Caco-2 (cell line): Measurements from ENCODE around the gene A2ML1. TPM values are rescaled to one million over a fixed set of nuclear protein-coding genes. Genes with fewer than 3 reads are reported as not detected.
"Not testable (repeated sequence)": the region's sequence is repeated elsewhere in the genome, so short reads cannot be mapped to it uniquely, and the experiment has no call there.

Source experiments
- BruUV-seq: library from RNA; stranded (reverse); fragments of 400-500 nt; replicated peaks from 2 replicates; lab custom pipeline; 2021; lab: Mats Ljungman, UMichigan
- CTCF ChIA-PET: fragments of 300-600 bp; sonication (Branson Sonifier 250); formaldehyde crosslinking; loops from one replicate; lab custom pipeline; 2022; ENCODE audit warnings: antibody characterized with exemption; lab: Charles Lee
- POLR2A ChIA-PET: fragments of 300-600 bp; sonication (Branson Sonifier 250); formaldehyde crosslinking; loops from one replicate; lab custom pipeline; 2022; ENCODE audit warnings: antibody characterized with exemption; lab: Charles Lee
- DNase-seq, 2 experiments: peaks; one replicate each; pipeline versions ENCODE4 v3.0.0 to v3.0.0-alpha.2; 2020 to 2022
- H3K27me3 ChIP-seq: replicated peaks from 2 replicates; pipeline ENCODE4 v1.6.0; 2011; ENCODE audit warnings: low read length; ENCODE audit not compliant: control insufficient read depth, insufficient read depth
- H3K36me3 ChIP-seq: 2 replicates; pipeline ENCODE4 v1.5.1; 2011; ENCODE audit warnings: low read length; ENCODE audit not compliant: control insufficient read depth, insufficient read depth
- H3K4me1 ChIP-seq: fragments of 250-450 bp; sonication (Bioruptor Pico); 2 replicates; pipeline ENCODE4 v1.5.1; 2020; ENCODE audit warnings: mild to moderate bottlenecking
- H3K4me3 ChIP-seq: 2 replicates; pipeline ENCODE4 v1.5.1; 2011; ENCODE audit warnings: low read depth, mild to moderate bottlenecking, control low read depth, low read length
- H3K9me3 ChIP-seq: fragments of 250-450 bp; sonication (Bioruptor Pico); 2 replicates; pipeline ENCODE4 v1.5.1; 2020; ENCODE audit warnings: mild to moderate bottlenecking, moderate library complexity
- H3K27ac Mint-ChIP-seq: one replicate; pipeline ENCODE4 v1.8.0; 2022; ENCODE audit warnings: mixed read lengths; ENCODE audit not compliant: unreplicated experiment
- H3K27me3 Mint-ChIP-seq: one replicate; pipeline ENCODE4 v1.8.0; 2022; ENCODE audit warnings: mixed read lengths; ENCODE audit not compliant: insufficient read depth, unreplicated experiment
- H3K36me3 Mint-ChIP-seq: one replicate; pipeline ENCODE4 v1.8.0; 2022; ENCODE audit warnings: mild to moderate bottlenecking, mixed read lengths; ENCODE audit not compliant: insufficient read depth, unreplicated experiment
- H3K4me1 Mint-ChIP-seq: one replicate; pipeline ENCODE4 v1.8.0; 2022; ENCODE audit warnings: low read depth, mixed read lengths; ENCODE audit not compliant: unreplicated experiment
- H3K4me3 Mint-ChIP-seq: one replicate; pipeline ENCODE4 v1.8.0; 2022; ENCODE audit warnings: mild to moderate bottlenecking, moderate library complexity, mixed read lengths; ENCODE audit not compliant: unreplicated experiment
- H3K9me3 Mint-ChIP-seq: one replicate; pipeline ENCODE4 v1.8.0; 2022; ENCODE audit warnings: mixed read lengths; ENCODE audit not compliant: unreplicated experiment
- intact Hi-C: fragments of 100-400 bp; cut with micrococcal nuclease; formaldehyde crosslinking; loops from one replicate; pipeline ENCODE4 v1.10.0; 2022; ENCODE audit not compliant: unreplicated experiment
- total RNA-seq: library from RNA; stranded (reverse); gene quantifications from 2 replicates; pipeline ENCODE4 v1.2.3, GENCODE V29; 2022
- TF ChIP-seq, protein P1 (sequence below), 2 experiments: fragments of 200-600 bp in 1 of 2; IDR thresholded peaks; 1 replicate in 1 of 2; 2 replicates in 1 of 2; pipeline versions ENCODE4 v1.5.1 to v1.8.0; 2011 to 2022; ENCODE audit warnings: antibody characterized with exemption in 1 of 2, control low read depth in 1 of 2, inconsistent platforms in 1 of 2, low read depth in 1 of 2, low read length in 1 of 2, mild to moderate bottlenecking in 1 of 2, moderate library complexity in 1 of 2; ENCODE audit not compliant: insufficient read depth in 1 of 2, severe bottlenecking in 1 of 2, unreplicated experiment in 1 of 2

The A2ML1 gene
- total RNA-seq, 1 experiment from 2014 or later: not detected

DNA sequence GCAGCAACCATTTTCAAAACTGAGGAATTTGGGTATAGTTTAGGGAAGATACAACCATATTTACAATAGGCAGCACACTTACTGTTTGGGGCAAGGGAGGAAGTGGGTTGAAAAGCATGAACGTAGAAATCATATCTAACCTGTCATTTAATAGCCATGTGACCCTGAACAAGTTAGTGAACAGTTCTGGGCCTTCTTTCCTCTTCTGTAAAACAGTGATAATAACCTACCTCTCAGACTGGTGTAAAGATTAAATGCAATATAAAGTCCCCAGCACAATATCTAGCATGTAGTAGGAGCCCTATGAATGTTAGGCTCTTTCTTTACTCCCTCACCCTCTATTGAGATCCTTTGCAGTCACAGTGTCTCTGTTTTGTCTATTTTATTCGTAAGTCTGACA lies 33.5 kb downstream of the A2ML1 start:
- no peaks in the 10 kb centered on the region for H3K4me1 ChIP-seq
- POLR2A ChIA-PET: interaction anchor here (0.6 kb wide), 1 partner anchor 209 kb away, joined by 6 read pairs; no protein-coding TSS in a partner anchor
- TF ChIP-seq, protein P1, sequence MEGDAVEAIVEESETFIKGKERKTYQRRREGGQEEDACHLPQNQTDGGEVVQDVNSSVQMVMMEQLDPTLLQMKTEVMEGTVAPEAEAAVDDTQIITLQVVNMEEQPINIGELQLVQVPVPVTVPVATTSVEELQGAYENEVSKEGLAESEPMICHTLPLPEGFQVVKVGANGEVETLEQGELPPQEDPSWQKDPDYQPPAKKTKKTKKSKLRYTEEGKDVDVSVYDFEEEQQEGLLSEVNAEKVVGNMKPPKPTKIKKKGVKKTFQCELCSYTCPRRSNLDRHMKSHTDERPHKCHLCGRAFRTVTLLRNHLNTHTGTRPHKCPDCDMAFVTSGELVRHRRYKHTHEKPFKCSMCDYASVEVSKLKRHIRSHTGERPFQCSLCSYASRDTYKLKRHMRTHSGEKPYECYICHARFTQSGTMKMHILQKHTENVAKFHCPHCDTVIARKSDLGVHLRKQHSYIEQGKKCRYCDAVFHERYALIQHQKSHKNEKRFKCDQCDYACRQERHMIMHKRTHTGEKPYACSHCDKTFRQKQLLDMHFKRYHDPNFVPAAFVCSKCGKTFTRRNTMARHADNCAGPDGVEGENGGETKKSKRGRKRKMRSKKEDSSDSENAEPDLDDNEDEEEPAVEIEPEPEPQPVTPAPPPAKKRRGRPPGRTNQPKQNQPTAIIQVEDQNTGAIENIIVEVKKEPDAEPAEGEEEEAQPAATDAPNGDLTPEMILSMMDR (IDR thresholded peaks at IDR 0.05; ENCODE audit: insufficient read depth in 1 of 2, low read depth in 1 of 2, low read length in 1 of 2, severe bottlenecking in 1 of 2, unreplicated experiment in 1 of 2): no peak
- H3K4me3 ChIP-seq: no peak overlapping the region
- no peak overlapping the region for H3K27ac Mint-ChIP-seq
- no TSS peak for BruUV-seq
- H3K9me3 Mint-ChIP-seq: no peaks in the 10 kb centered on the region
- H3K4me1 Mint-ChIP-seq: no peaks in the 10 kb centered on the region
- H3K36me3 ChIP-seq: no peaks in the 10 kb centered on the region
- intact Hi-C loops: no loop called here
- CTCF ChIA-PET: no interaction called here
- no peaks in the 10 kb centered on the region for H3K36me3 Mint-ChIP-seq
- H3K27me3 Mint-ChIP-seq: peaks cover 17% of the 10 kb centered on the region
- no peaks in the 10 kb centered on the region for H3K9me3 ChIP-seq
- no peak for DNase-seq
- H3K4me3 Mint-ChIP-seq: no peak overlapping the region
- H3K27me3 ChIP-seq: no peaks in the 10 kb centered on the region; the same call in 1 of the 2 replicates

DNA sequence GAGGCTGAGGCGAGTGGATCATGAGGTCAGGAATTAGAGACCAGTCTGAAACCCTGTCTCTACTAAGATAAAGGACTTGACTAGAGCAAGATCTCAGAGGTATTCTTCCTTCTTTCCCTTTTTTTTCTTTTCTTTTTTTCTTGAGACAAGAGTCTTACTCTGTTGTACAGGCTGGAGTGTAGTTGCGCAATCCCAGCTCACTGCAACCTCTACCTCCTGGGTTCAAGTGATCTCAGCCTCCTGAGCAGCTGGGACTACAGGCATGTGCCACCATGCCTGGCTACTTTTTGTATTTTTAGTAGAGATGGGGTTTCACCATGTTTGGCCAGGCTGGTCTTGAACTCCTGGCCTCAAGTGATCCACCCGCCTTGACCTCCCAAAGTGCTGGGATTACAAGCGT lies 37.0 kb downstream of the A2ML1 start:
- H3K27ac Mint-ChIP-seq, DNase-seq, POLR2A ChIA-PET, H3K36me3 ChIP-seq, H3K36me3 Mint-ChIP-seq, H3K4me1 Mint-ChIP-seq, H3K4me3 Mint-ChIP-seq, BruUV-seq, H3K9me3 Mint-ChIP-seq, H3K27me3 ChIP-seq, intact Hi-C loops, H3K4me3 ChIP-seq, H3K9me3 ChIP-seq, H3K4me1 ChIP-seq: not testable (repeated sequence)
- CTCF ChIA-PET: interaction anchor here (1.4 kb wide), 1 partner anchor 31 kb away, joined by 8 read pairs; no protein-coding TSS in a partner anchor
- H3K27me3 Mint-ChIP-seq: peaks cover 11% of the 10 kb centered on the region

DNA sequence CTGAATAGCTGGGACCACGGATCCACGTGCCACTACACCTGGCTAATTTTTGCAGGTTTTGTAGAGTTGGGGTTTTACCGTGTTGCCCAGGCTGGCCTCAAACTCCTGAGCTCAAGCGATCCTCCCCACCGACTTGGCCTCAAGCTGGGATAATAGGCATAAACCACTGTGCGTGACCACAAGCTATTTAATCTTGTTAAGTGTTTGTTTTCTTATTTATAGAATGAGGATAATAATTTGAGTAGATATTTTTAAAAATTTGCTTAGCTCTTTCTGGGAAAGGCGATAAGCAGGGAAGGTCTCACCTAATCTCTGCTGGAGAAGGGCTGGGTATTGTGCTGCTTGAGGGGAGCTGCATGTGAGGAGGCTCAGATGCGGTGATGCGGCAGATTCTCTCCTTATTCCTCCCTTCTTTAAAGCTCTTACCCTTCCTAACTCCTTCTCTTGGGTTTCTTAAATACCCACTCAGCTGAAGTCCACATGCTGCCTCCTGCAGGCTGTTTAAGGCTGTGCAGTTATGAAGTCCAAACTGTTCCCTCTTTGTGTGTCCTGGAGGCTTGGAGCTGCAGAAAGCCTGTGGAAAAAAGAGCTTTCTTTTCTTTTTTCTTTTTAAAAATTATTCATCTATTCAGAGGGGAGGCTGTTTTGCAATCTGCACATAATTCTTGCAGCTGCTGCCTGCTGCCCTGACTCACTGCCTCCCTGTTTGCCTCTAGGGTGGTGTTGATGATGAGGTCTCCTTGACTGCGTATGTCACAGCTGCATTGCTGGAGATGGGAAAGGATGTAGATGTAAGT lies 37.9 kb downstream of the A2ML1 start:
- Mint-ChIP-seq H3K27me3 (peaks cover 9% of the 10 kb centered on the region), H3K27ac (no peak overlapping the region)
- POLR2A ChIA-PET: no interaction called here

More for the DNA sequence above, 37.9 kb downstream of the A2ML1 start:
- H3K9me3 ChIP-seq: no peaks in the 10 kb centered on the region
- intact Hi-C loops: loop anchor here (1.0 kb wide), 1 partner anchor 178 kb away; no protein-coding TSS in a partner anchor
- no peaks in the 10 kb centered on the region for H3K36me3 ChIP-seq
- no peaks in the 10 kb centered on the region for H3K27me3 ChIP-seq
- no peaks in the 10 kb centered on the region for H3K36me3 Mint-ChIP-seq
- H3K4me1 Mint-ChIP-seq: no peaks in the 10 kb centered on the region
- no peaks in the 10 kb centered on the region for H3K9me3 Mint-ChIP-seq
- DNase-seq: peak; percentile 25 to 47
- no peak overlapping the region for H3K4me3 ChIP-seq
- no peak overlapping the region for H3K4me3 Mint-ChIP-seq
- H3K4me1 ChIP-seq: no peaks in the 10 kb centered on the region
- no TSS peak for BruUV-seq
- TF ChIP-seq, protein P1 (IDR thresholded peaks at IDR 0.05; ENCODE audit: insufficient read depth in 1 of 2, low read depth in 1 of 2, low read length in 1 of 2, severe bottlenecking in 1 of 2, unreplicated experiment in 1 of 2): peak; percentile 64 to 65
- CTCF ChIA-PET: interaction anchor here (0.5 to 1.4 kb wide), 10 partner anchors 9 to 316 kb away, joined by 3 to 8 read pairs (median 3); no protein-coding TSS in a partner anchor
